Measurements from ENCODE around the gene MAP2K2.

DNA sequence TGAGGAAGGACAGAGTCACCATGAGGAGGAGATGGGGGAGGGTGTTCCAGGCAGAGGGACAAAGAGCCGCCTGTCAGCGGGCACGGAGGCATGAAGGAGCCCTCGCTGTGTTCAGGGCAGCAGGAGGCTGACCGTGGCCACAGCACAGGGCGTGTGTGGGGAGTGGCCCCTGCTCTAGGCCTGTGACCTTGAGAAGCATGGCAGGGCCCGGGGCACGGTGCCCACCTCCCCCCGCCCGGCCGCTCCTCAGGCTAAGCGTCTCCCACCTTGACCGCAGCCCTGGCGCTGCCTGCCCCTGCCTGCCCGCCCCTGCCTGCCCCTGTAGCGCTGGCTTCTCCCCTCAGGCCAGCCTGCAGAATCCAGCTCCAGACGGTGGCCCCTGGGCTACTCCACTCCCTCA is 11.6 kb downstream of the MAP2K2 start:
- no peak for TF ChIP-seq SMC3 (conservative IDR thresholded peaks at IDR 0.05; ENCODE audit: poor library complexity)
- TF ChIP-seq REST (IDR thresholded peaks at IDR 0.05; ENCODE audit: borderline replicate concordance), result no peak
- TF ChIP-seq, protein P1, sequence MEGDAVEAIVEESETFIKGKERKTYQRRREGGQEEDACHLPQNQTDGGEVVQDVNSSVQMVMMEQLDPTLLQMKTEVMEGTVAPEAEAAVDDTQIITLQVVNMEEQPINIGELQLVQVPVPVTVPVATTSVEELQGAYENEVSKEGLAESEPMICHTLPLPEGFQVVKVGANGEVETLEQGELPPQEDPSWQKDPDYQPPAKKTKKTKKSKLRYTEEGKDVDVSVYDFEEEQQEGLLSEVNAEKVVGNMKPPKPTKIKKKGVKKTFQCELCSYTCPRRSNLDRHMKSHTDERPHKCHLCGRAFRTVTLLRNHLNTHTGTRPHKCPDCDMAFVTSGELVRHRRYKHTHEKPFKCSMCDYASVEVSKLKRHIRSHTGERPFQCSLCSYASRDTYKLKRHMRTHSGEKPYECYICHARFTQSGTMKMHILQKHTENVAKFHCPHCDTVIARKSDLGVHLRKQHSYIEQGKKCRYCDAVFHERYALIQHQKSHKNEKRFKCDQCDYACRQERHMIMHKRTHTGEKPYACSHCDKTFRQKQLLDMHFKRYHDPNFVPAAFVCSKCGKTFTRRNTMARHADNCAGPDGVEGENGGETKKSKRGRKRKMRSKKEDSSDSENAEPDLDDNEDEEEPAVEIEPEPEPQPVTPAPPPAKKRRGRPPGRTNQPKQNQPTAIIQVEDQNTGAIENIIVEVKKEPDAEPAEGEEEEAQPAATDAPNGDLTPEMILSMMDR (IDR thresholded peaks at IDR 0.05; ENCODE audit: poor library complexity, severe bottlenecking), result no peak
- no peak for TF ChIP-seq EP300 (conservative IDR thresholded peaks at IDR 0.05; ENCODE audit: poor library complexity, severe bottlenecking)
- TF ChIP-seq RAD21 (conservative IDR thresholded peaks at IDR 0.05), result no peak
- no peak for TF ChIP-seq EZH2 (IDR thresholded peaks at IDR 0.05; ENCODE audit: borderline replicate concordance, insufficient read depth, low read length, poor library complexity, severe bottlenecking)
- no peak for TF ChIP-seq TAF1 (IDR thresholded peaks at IDR 0.05; ENCODE audit: low read depth)
- TF ChIP-seq POLR2AphosphoS5 (IDR thresholded peaks at IDR 0.05), result no peak
- no peak for TF ChIP-seq MXI1 (conservative IDR thresholded peaks at IDR 0.05; ENCODE audit: poor library complexity, severe bottlenecking)

Measured in neural cell (in vitro differentiated cells).